ENCODE data around the gene CLCA4. TPM values are rescaled to one million over a fixed set of nuclear protein-coding genes. Genes with fewer than 3 reads are reported as not detected.
A peak's percentile ranks its signal among the peaks of the same experiment; 100 is the strongest.
"Not testable (repeated sequence)": the region's sequence is repeated elsewhere in the genome, so short reads cannot be mapped to it uniquely, and the experiment has no call there.

Gene CLCA4
- total and polyA plus RNA-seq, 4 donors = 0.09 to 0.20 (median 0.14) TPM

DNA sequence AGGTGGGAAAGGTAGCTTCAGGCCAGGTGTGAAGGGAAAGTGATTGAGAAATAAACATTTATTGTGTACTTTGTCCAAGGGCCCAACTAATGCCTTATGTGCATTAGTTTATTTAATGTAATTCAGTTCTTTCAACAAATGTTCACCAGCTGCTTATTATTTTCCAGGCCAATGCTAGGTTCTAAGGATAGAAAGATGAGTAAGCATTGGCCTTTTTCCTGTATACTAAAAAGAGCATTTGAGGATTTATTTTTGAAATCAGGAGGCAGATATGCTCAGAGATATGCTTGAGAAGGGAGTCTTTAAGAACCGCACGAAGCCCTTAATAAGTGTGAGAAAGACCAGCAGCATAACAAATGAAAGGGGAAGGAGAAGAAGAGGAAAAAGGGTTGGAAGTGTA is 46.2 kb upstream of the CLCA4 start:
- WGBS, 2 donors = 87 to 98% methylated on average over 2 of the region's 2 CpGs
- Histone ChIP-seq H3K27me3 (ENCODE audit: control insufficient read depth in 3 of 3, insufficient read depth in 3 of 3, low read length in 2 of 3) (no peaks in the 10 kb centered on the region), H3K4me1 (ENCODE audit: control insufficient read depth in 5 of 5, insufficient read depth in 5 of 5, low read length in 5 of 5) (peaks cover 4 to 32% (median 8%) of the 10 kb centered on the region in 5 donors), H3K27ac (ENCODE audit: low read depth in 1 of 2, low read length in 1 of 2) (peak overlapping the region in 1 of 2 donors; percentile 41), H3K4me3 (no peak overlapping the region), H3K36me3 (ENCODE audit: control insufficient read depth in 4 of 4, insufficient read depth in 4 of 4, low read length in 4 of 4) (no peaks in the 10 kb centered on the region), H3K9me3 (ENCODE audit: control insufficient read depth in 4 of 4, insufficient read depth in 3 of 4, low read length in 3 of 4) (no peaks in the 10 kb centered on the region), H3K9ac (ENCODE audit: insufficient read depth in 1 of 2, low read length in 2 of 2) (no peak overlapping the region)
- ATAC-seq (ENCODE audit: insufficient read depth, low FRiP score) (no peak), DNase-seq (no peak)
- TF ChIP-seq, protein P1, sequence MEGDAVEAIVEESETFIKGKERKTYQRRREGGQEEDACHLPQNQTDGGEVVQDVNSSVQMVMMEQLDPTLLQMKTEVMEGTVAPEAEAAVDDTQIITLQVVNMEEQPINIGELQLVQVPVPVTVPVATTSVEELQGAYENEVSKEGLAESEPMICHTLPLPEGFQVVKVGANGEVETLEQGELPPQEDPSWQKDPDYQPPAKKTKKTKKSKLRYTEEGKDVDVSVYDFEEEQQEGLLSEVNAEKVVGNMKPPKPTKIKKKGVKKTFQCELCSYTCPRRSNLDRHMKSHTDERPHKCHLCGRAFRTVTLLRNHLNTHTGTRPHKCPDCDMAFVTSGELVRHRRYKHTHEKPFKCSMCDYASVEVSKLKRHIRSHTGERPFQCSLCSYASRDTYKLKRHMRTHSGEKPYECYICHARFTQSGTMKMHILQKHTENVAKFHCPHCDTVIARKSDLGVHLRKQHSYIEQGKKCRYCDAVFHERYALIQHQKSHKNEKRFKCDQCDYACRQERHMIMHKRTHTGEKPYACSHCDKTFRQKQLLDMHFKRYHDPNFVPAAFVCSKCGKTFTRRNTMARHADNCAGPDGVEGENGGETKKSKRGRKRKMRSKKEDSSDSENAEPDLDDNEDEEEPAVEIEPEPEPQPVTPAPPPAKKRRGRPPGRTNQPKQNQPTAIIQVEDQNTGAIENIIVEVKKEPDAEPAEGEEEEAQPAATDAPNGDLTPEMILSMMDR (IDR thresholded peaks at IDR 0.05; ENCODE audit: control extremely low read depth, extremely low read depth) = no peak

- DNase-seq (peak; percentile 25 to 55 (median 34)), ATAC-seq (ENCODE audit: insufficient read depth, low FRiP score) (peak; percentile 40)
- not testable (repeated sequence) for H3K4me3 ChIP-seq; H3K36me3 ChIP-seq (ENCODE audit: control insufficient read depth in 4 of 4, insufficient read depth in 4 of 4, low read length in 4 of 4); H3K9ac ChIP-seq (ENCODE audit: insufficient read depth in 1 of 2, low read length in 2 of 2); H3K27me3 ChIP-seq (ENCODE audit: control insufficient read depth in 3 of 3, insufficient read depth in 3 of 3, low read length in 2 of 3); H3K9me3 ChIP-seq (ENCODE audit: control insufficient read depth in 4 of 4, insufficient read depth in 3 of 4, low read length in 3 of 4)
- Histone ChIP-seq H3K27ac (ENCODE audit: low read depth in 1 of 2, low read length in 1 of 2) (peak overlapping the region; percentile 59 to 86), H3K4me1 (ENCODE audit: control insufficient read depth in 5 of 5, insufficient read depth in 5 of 5, low read length in 5 of 5) (peaks cover 4 to 32% (median 8%) of the 10 kb centered on the region in 5 donors)
- 30% methylated on average over 16 of the region's 16 CpGs for WGBS, 2 donors
Observed at GRCh38 chr1:86502125-86502646, 44.7 kb upstream of the CLCA4 start.

DNA sequence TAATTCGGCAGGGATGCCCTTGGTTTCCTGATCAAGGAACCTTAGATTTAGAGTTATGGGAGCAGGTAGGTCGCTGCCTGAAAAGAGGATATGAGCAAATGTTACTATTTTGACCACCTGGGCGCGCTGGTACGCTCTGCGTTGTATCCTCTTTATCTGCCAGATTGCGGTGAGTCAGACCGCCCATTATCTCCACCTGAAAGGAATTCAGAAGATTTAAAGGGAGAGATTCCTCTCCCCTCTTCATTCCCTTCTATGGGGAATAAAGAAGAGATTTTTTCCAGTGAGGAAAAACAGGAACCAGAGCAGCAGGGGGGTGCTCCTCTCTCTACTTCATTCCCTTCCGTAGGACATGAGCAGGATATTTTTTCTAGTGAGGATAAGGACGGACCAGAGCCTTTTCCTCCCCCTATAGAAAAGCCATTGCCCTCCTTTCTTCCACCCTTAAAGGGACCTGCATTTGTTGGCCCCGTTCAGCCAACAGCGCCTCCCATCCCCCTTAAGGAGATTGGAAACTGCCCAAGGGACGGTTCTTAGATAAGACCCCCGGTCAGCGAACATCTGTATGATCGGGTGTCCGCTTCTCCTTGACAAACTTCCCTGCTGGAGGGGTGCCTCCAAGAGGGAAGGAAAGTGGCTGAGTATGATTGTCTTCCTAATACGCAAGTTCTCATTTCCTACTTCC is 44.0 kb upstream of the CLCA4 start:
- no peaks in the 10 kb centered on the region for H3K27me3 ChIP-seq (ENCODE audit: control insufficient read depth in 3 of 3, insufficient read depth in 3 of 3, low read length in 2 of 3)
- no peaks in the 10 kb centered on the region for H3K9me3 ChIP-seq (ENCODE audit: control insufficient read depth in 4 of 4, insufficient read depth in 3 of 4, low read length in 3 of 4)
- H3K9ac ChIP-seq (ENCODE audit: insufficient read depth in 1 of 2, low read length in 2 of 2) = peak overlapping the region in 1 of 2 donors; percentile 73
- DNase-seq (peak in 2 of 3 donors; percentile 25 to 53), ATAC-seq (ENCODE audit: insufficient read depth, low FRiP score) (no peak)
- 39 to 55% methylated on average over 18 of the region's 18 CpGs for WGBS, 2 donors
- H3K36me3 ChIP-seq (ENCODE audit: control insufficient read depth in 4 of 4, insufficient read depth in 4 of 4, low read length in 4 of 4) = no peaks in the 10 kb centered on the region
- H3K27ac ChIP-seq (ENCODE audit: low read depth in 1 of 2, low read length in 1 of 2) = peak overlapping the region in 1 of 2 donors; percentile 86
- H3K4me3 ChIP-seq = no peak overlapping the region
- peaks cover 4 to 32% (median 9%) of the 10 kb centered on the region in 5 donors for H3K4me1 ChIP-seq (ENCODE audit: control insufficient read depth in 5 of 5, insufficient read depth in 5 of 5, low read length in 5 of 5)
- TF ChIP-seq, protein P1 (IDR thresholded peaks at IDR 0.05; ENCODE audit: control extremely low read depth, extremely low read depth) = no peak

GRCh38 chr1:86503406-86504136 is 43.3 kb upstream of the CLCA4 start:
- peak; percentile 58 to 73 (median 72) for DNase-seq
- Histone ChIP-seq H3K4me1 (ENCODE audit: control insufficient read depth in 5 of 5, insufficient read depth in 5 of 5, low read length in 5 of 5) (peaks cover 4 to 32% (median 9%) of the 10 kb centered on the region in 5 donors), H3K27ac (ENCODE audit: low read depth in 1 of 2, low read length in 1 of 2) (peak overlapping the region; percentile 65 to 86), H3K9ac (ENCODE audit: insufficient read depth in 1 of 2, low read length in 2 of 2) (peak overlapping the region; percentile 42 to 76), H3K36me3 (ENCODE audit: control insufficient read depth in 4 of 4, insufficient read depth in 4 of 4, low read length in 4 of 4) (no peaks in the 10 kb centered on the region), H3K27me3 (ENCODE audit: control insufficient read depth in 3 of 3, insufficient read depth in 3 of 3, low read length in 2 of 3) (no peaks in the 10 kb centered on the region), H3K9me3 (ENCODE audit: control insufficient read depth in 4 of 4, insufficient read depth in 3 of 4, low read length in 3 of 4) (no peaks in the 10 kb centered on the region), H3K4me3 (peak overlapping the region; percentile 8)
- TF ChIP-seq, protein P1 (IDR thresholded peaks at IDR 0.05; ENCODE audit: control extremely low read depth, extremely low read depth) = no peak
- WGBS, 2 donors = 36 to 41% methylated on average over 18 of the region's 18 CpGs
- peak; percentile 12 for ATAC-seq (ENCODE audit: insufficient read depth, low FRiP score)
